HEK293T (cell line): Measurements from ENCODE around the gene NAAA.

Source experiments
- CTCF ChIA-PET: fragments of 350-600 bp; formaldehyde crosslinking; extraction: SDS; loops from one replicate; lab custom pipeline; 2021; ENCODE audit warnings: antibody characterized with exemption, inconsistent platforms; lab: Yijun Ruan, JAX
- POLR2A ChIA-PET: fragments of 350-600 bp; formaldehyde crosslinking; extraction: SDS; loops from one replicate; lab custom pipeline; 2020; ENCODE audit warnings: antibody characterized with exemption, inconsistent platforms; lab: Yijun Ruan, JAX
- DNase-seq: peaks from one replicate; pipeline ENCODE4 v3.0.0; 2012; ENCODE audit warnings: mixed read lengths; ENCODE audit errors: extremely low spot score
- ARNT ChIP-seq: fragments of 450-650 bp; IDR thresholded peaks from 2 replicates; pipeline ENCODE4 v1.6.1; 2017; ENCODE audit warnings: mild to moderate bottlenecking
- BHLHE40 ChIP-seq: fragments of 450-650 bp; IDR thresholded peaks from 2 replicates; pipeline ENCODE4 v1.6.1; 2016; ENCODE audit warnings: mild to moderate bottlenecking, moderate library complexity, borderline replicate concordance
- CTBP1 ChIP-seq: fragments of 450-650 bp; IDR thresholded peaks from 2 replicates; pipeline ENCODE4 v1.6.1; 2016; ENCODE audit warnings: borderline replicate concordance
- ELF4 ChIP-seq: fragments of 450-650 bp; IDR thresholded peaks from 2 replicates; pipeline ENCODE4 v1.6.1; 2017; ENCODE audit warnings: antibody characterized with exemption
- FOXA1 ChIP-seq: fragments of 450-650 bp; IDR thresholded peaks from 2 replicates; pipeline ENCODE4 v1.6.1; 2016; ENCODE audit warnings: mild to moderate bottlenecking
- FOXK2 ChIP-seq: fragments of 450-650 bp; IDR thresholded peaks from 2 replicates; pipeline ENCODE4 v1.6.1; 2016; ENCODE audit warnings: mild to moderate bottlenecking
- FOXM1 ChIP-seq: fragments of 450-650 bp; IDR thresholded peaks from 2 replicates; pipeline ENCODE4 v1.6.1; 2017; ENCODE audit warnings: mild to moderate bottlenecking, borderline replicate concordance
- HDGF ChIP-seq: fragments of 450-650 bp; IDR thresholded peaks from 2 replicates; pipeline ENCODE4 v1.6.1; 2017; ENCODE audit warnings: antibody characterized with exemption, borderline replicate concordance
- L3MBTL2 ChIP-seq: fragments of 450-650 bp; conservative IDR thresholded peaks from 2 replicates; pipeline ENCODE4 v1.6.1; 2016; ENCODE audit warnings: mild to moderate bottlenecking
- LEF1 ChIP-seq: fragments of 450-650 bp; IDR thresholded peaks from 2 replicates; pipeline ENCODE4 v1.6.1; 2017; ENCODE audit warnings: mild to moderate bottlenecking, borderline replicate concordance
- NFRKB ChIP-seq: fragments of 450-650 bp; IDR thresholded peaks from 2 replicates; pipeline ENCODE4 v1.6.1; 2016; ENCODE audit warnings: mild to moderate bottlenecking, moderate library complexity
- SP1 ChIP-seq: fragments of 450-650 bp; IDR thresholded peaks from 2 replicates; pipeline ENCODE4 v1.6.1; 2017
- SUZ12 ChIP-seq: fragments of 450-650 bp; IDR thresholded peaks from 2 replicates; pipeline ENCODE4 v1.6.1; 2016; ENCODE audit warnings: mild to moderate bottlenecking
- TARDBP ChIP-seq: fragments of 450-650 bp; IDR thresholded peaks from 2 replicates; pipeline ENCODE4 v1.6.1; 2016
- ZNF384 ChIP-seq: fragments of 450-650 bp; IDR thresholded peaks from 2 replicates; pipeline ENCODE4 v1.6.1; 2016
- TF ChIP-seq, protein P1 (sequence below): fragments of 450-650 bp; IDR thresholded peaks from 2 replicates; pipeline ENCODE4 v1.6.1; 2016

NAAA gene

DNA sequence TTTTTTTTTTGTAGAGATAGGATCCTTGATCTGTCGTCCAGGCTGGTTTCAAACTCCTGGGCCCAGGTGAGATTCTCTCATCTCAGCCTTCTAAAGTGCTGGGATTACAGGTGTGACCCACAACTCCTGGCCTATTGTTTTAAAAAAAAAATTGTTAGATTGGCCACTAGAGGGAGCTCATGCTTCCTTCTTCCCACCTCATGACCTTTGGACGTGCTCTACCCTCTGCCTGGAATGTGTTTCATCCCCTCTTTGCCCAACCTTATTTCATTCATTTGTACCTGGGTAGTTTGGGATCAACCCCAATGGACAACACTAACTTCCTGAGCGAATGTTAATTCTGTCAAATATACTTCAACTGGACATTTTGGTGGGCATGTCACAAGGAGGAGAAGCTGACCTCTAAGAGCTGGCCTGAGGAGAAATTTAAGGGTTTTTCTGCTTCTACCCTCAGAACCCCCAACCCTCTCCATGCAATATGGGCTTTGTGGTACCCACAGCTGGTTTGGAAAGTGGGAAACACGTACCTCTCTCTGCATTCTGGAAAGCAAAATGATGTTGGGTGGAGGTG, 45.0 kb downstream of the NAAA start:
- TF ChIP-seq BHLHE40 (no peak), SP1 (no peak), FOXM1 (no peak), TARDBP (no peak), ZNF384 (no peak), HDGF (no peak), SUZ12 (no peak), ARNT (no peak), L3MBTL2 (no peak)
- DNase-seq: peak; percentile 58
- CTCF ChIA-PET: interaction anchor here (0.6 to 2.1 kb wide), 11 partner anchors 8 to 593 kb away, joined by 3 to 13 read pairs (median 4); no protein-coding TSS in a partner anchor
- POLR2A ChIA-PET: interaction anchor here (0.7 kb wide), 1 partner anchor 18 kb away, joined by 3 read pairs; no protein-coding TSS in a partner anchor

DNA sequence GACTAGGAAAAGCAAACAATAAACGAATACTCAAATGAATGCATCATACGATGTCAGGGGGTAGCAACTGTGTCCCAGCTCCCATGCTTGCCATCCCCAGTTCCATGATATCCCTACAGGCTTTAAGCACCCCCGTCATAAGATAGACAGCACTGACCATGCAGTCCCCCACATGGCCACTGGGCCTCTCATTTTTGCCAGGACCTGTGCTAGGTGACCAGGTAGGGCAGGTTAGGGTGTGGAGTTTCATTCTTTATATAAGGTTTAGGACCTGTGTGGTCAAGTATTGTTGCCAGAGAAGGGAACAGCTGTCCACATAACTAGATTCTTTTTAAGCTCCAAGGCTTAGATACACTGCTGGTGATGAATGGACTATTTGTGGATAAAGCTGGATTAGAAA, 48.3 kb downstream of the NAAA start:
- ChIA-PET POLR2A (no interaction called here), CTCF (no interaction called here)
- peak; percentile 39 for DNase-seq
- TF ChIP-seq FOXK2 (no peak), LEF1 (no peak)

DNA sequence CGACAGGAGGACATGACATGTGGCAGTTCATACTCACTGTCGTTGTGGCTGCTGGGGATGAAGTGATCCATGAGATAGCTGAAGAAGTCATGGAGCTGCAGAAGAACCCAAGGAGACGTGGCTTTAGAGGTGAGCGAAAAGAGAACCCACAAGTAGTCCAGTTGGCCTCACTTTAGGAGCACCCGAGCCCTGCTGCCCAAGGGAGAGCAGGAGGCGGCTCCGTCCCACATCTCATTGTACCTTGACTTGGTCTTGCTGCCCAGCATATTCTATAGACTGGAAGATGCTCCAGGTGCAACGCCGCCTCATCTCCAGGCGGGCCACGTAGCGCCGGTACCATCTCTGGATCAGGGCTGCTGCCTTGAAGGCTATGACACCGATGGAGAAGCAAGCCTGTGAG, 49.2 kb downstream of the NAAA start:
- ChIA-PET POLR2A (no interaction called here), CTCF (no interaction called here)
- TF ChIP-seq TARDBP (no peak), SP1 (no peak), FOXM1 (no peak), ZNF384 (no peak), BHLHE40 (no peak), LEF1 (no peak)
- TF ChIP-seq, protein P1, sequence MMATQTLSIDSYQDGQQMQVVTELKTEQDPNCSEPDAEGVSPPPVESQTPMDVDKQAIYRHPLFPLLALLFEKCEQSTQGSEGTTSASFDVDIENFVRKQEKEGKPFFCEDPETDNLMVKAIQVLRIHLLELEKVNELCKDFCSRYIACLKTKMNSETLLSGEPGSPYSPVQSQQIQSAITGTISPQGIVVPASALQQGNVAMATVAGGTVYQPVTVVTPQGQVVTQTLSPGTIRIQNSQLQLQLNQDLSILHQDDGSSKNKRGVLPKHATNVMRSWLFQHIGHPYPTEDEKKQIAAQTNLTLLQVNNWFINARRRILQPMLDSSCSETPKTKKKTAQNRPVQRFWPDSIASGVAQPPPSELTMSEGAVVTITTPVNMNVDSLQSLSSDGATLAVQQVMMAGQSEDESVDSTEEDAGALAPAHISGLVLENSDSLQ: no peak
- DNase-seq: no peak

DNA sequence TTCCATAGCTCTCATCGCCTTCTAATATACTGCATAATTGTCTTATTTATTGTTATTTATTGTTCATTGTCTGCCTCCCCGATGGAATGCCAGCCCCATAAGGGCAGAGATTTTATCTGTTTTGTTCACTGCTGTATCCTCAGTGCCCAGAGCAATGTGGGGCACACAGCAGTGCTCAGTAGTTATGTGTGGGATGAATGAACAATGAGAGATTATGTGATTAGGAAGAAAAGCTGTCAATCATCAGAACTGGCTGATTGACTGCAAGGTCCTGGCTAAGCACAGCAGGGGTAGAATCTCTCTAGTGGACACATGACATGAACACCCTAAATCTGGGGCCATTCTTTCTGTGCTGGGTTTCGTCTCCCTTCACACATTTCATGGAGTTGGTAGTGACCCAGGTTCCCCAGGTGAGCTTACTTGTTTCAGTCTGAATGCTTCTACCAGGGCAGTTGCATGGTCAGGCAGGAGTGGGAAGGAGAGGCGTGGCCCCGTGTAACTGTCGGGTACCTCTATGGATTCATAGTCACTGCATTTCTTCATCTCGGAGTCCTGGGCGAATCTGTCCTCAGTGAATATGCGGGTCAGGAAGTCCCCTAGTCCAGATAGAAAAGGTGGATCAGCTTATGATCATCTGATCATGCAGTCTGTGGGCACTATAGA, 51.1 kb downstream of the NAAA start:
- CTCF ChIA-PET: interaction anchor here (0.6 kb wide), 1 partner anchor 19 kb away, joined by 5 read pairs; no protein-coding TSS in a partner anchor
- POLR2A ChIA-PET: no interaction called here

DNA sequence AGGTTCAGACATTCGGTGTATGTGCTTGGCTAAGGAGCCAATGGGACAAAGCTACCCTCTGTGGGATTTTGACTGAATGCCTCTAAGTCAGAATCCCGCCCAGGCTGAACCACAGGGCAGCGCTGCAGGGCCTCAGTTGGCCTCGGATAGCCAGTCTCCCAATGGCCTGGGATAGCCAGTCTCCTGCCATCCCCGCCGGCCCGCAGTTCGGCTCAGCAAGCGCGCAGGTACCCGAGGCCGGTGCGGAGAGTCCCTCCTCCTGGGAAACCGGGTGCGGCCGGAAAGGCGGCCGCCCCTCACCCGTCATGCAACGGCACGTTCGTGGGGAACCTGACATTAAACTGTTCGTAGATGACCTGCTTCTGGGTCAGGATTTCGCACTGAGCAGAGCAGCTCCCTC, 54.7 kb downstream of the NAAA start:
- ChIA-PET POLR2A (no interaction called here), CTCF (interaction anchor here (0.7 kb wide), 1 partner anchor 941 kb away, joined by 4 read pairs; no protein-coding TSS in a partner anchor)
- no peak for TF ChIP-seq TARDBP
- TF ChIP-seq FOXA1: no peak
- TF ChIP-seq ZNF384: no peak
- TF ChIP-seq LEF1: no peak
- no peak for TF ChIP-seq SUZ12
- no peak for TF ChIP-seq FOXK2
- TF ChIP-seq, protein P1: no peak
- no peak for TF ChIP-seq L3MBTL2
- TF ChIP-seq ELF4: no peak
- no peak for TF ChIP-seq ARNT
- DNase-seq: no peak

More for the DNA sequence above, 51.1 kb downstream of the NAAA start:
- no peak for TF ChIP-seq NFRKB
- TF ChIP-seq, protein P1: peak; percentile 65
- TF ChIP-seq HDGF: no peak
- TF ChIP-seq TARDBP: no peak
- DNase-seq: no peak

DNA sequence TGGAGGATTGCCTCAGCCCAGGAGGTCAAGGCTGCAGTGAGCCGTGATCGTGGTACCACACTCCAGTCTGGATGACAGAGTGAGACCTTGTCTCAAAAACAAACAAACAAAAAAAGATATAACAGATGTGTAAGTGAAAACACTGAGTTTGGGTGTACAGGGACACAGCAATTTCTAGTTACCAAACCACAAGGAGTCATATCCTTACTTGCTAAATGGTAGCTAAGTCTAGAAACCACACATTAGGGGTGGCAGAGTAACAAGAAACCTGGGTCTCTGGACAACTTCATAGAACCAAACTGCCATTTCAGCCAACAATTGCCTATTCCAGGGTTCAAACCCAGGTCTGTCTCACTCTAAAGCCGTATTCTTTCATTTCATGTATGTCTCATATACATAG, 59.3 kb downstream of the NAAA start:
- POLR2A ChIA-PET: no interaction called here
- CTCF ChIA-PET: no interaction called here
- no peak for TF ChIP-seq FOXM1
- no peak for TF ChIP-seq SP1
- no peak for TF ChIP-seq HDGF
- no peak for DNase-seq

DNA sequence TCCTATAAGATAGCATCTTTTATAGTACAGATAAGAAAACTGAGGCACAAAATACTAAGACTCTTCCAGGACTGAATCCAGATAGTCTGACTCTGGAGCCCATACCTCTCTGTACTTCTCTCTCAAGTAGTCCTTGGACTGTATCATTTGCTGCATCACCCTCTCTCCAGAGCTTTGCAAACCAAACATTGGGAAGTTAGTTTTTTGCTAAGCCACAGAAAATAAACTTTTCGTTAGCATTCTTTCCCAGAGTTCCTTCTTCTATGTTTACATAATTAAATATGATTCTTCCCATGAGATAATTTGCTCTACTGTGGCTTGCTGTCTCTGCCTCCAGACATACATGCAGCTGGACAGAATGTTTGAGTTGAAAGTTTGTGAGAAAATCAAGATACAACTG, 60.5 kb downstream of the NAAA start:
- no peak for TF ChIP-seq ZNF384
- no peak for TF ChIP-seq L3MBTL2
- TF ChIP-seq ELF4: no peak
- TF ChIP-seq NFRKB: no peak
- no peak for TF ChIP-seq SP1
- TF ChIP-seq TARDBP: no peak
- no peak for TF ChIP-seq FOXA1
- TF ChIP-seq SUZ12: no peak
- no peak for TF ChIP-seq ARNT
- TF ChIP-seq BHLHE40: no peak
- TF ChIP-seq FOXM1: no peak
- TF ChIP-seq LEF1: no peak
- TF ChIP-seq, protein P1: no peak
- no peak for TF ChIP-seq CTBP1
- TF ChIP-seq FOXK2: no peak
- no peak for TF ChIP-seq HDGF
- ChIA-PET CTCF (no interaction called here), POLR2A (no interaction called here)
- no peak for DNase-seq
